ENCODE results near the gene PMS2.

- TF ChIP-seq ZBTB7A (IDR thresholded peaks at IDR 0.05; ENCODE audit: low read depth) (no peak), EP300 (IDR thresholded peaks at IDR 0.05; ENCODE audit: borderline replicate concordance) (no peak), YY1 (IDR thresholded peaks at IDR 0.05; ENCODE audit: low read depth) (no peak), TAF1 (IDR thresholded peaks at IDR 0.05; ENCODE audit: low read depth) (no peak), CEBPB (IDR thresholded peaks at IDR 0.05) (no peak), MAX (IDR thresholded peaks at IDR 0.05) (no peak), NFIC (IDR thresholded peaks at IDR 0.05) (no peak), TEAD4 (IDR thresholded peaks at IDR 0.05) (no peak)
Measured at GRCh38 chr7:6035686-6036085, 26.8 kb upstream of the PMS2 start.
